GM23338 (cell line): ENCODE data around the gene BCAS3. TPM values are rescaled to one million over a fixed set of nuclear protein-coding genes. Genes with fewer than 3 reads are reported as not detected.

Experiments
- ATAC-seq: fragments of 200-7000 bp; cut with Tn5 transposase; 3 replicates; pipeline ENCODE4 v1.9.1; 2020
- DNase-seq: peaks from one replicate; pipeline ENCODE4 v3.0.0-alpha.2; 2015; ENCODE audit warnings: low spot score
- H2AFZ ChIP-seq: fragments of 200-600 bp; sonication (generic); 2 replicates; pipeline ENCODE4 v1.8.0; 2016; ENCODE audit warnings: antibody characterized with exemption, mild to moderate bottlenecking, moderate library complexity
- H3F3A ChIP-seq: fragments of 200-600 bp; sonication (generic); replicated peaks from 2 replicates; pipeline ENCODE4 v1.8.0; 2017; ENCODE audit warnings: antibody characterized with exemption, mixed run types, low read depth
- H3K27ac ChIP-seq: fragments of 200-600 bp; sonication (generic); 2 replicates; pipeline ENCODE4 v1.6.1; 2016; ENCODE audit warnings: low read depth
- H3K27me3 ChIP-seq: fragments of 200-600 bp; sonication (generic); 2 replicates; pipeline ENCODE4 v1.8.0; 2016; ENCODE audit warnings: mild to moderate bottlenecking, mixed run types, moderate library complexity; ENCODE audit not compliant: insufficient read depth
- H3K36me3 ChIP-seq: fragments of 200-600 bp; sonication (generic); 2 replicates; pipeline ENCODE4 v1.8.0; 2016; ENCODE audit warnings: mild to moderate bottlenecking; ENCODE audit not compliant: insufficient read depth
- H3K4me1 ChIP-seq: fragments of 200-600 bp; sonication (generic); 2 replicates; pipeline ENCODE4 v1.8.0; 2016; ENCODE audit warnings: mild to moderate bottlenecking, moderate library complexity; ENCODE audit not compliant: insufficient read depth
- H3K4me2 ChIP-seq: fragments of 200-600 bp; sonication (generic); 2 replicates; pipeline ENCODE4 v1.7.1; 2017; ENCODE audit warnings: mixed run types
- H3K4me3 ChIP-seq: fragments of 200-600 bp; sonication (generic); 2 replicates; pipeline ENCODE4 v1.6.1; 2016; ENCODE audit warnings: mixed run types
- H3K79me2 ChIP-seq: fragments of 200-600 bp; sonication (generic); replicated peaks from 2 replicates; pipeline ENCODE4 v1.8.0; 2017; ENCODE audit warnings: mild to moderate bottlenecking; ENCODE audit not compliant: insufficient read depth
- H3K9me2 ChIP-seq: fragments of 200-600 bp; sonication (generic); 2 replicates; pipeline ENCODE4 v1.8.0; 2017; ENCODE audit not compliant: insufficient read depth
- H4K20me1 ChIP-seq: fragments of 200-600 bp; sonication (generic); replicated peaks from 2 replicates; pipeline ENCODE4 v1.8.0; 2017; ENCODE audit warnings: mild to moderate bottlenecking; ENCODE audit not compliant: insufficient read depth
- H3K27ac Mint-ChIP-seq: 2 replicates; pipeline ENCODE4 v1.8.0; 2020; ENCODE audit warnings: inconsistent platforms, mild to moderate bottlenecking, moderate library complexity, mixed read lengths
- H3K27me3 Mint-ChIP-seq: 3 replicates; pipeline ENCODE4 v1.8.0; 2022; ENCODE audit warnings: low read depth, mild to moderate bottlenecking, moderate library complexity, mixed read lengths, inconsistent platforms; ENCODE audit not compliant: insufficient read depth, poor library complexity
- H3K36me3 Mint-ChIP-seq: 3 replicates; pipeline ENCODE4 v1.8.0; 2021; ENCODE audit warnings: low read depth, mild to moderate bottlenecking, inconsistent platforms, moderate library complexity, mixed read lengths
- H3K4me1 Mint-ChIP-seq: 3 replicates; pipeline ENCODE4 v1.8.0; 2020; ENCODE audit warnings: mild to moderate bottlenecking, inconsistent platforms, mixed read lengths
- H3K4me3 Mint-ChIP-seq: 3 replicates; pipeline ENCODE4 v1.8.0; 2021; ENCODE audit warnings: moderate library complexity, mild to moderate bottlenecking, inconsistent platforms, mixed read lengths
- H3K9me3 Mint-ChIP-seq: 3 replicates; pipeline ENCODE4 v1.8.0; 2020; ENCODE audit warnings: moderate library complexity, mild to moderate bottlenecking, inconsistent platforms, mixed read lengths
- CREB1 ChIP-seq: fragments of 250-450 bp; sonication (Bioruptor Pico); IDR thresholded peaks from 2 replicates; pipeline ENCODE4 v1.5.0; 2020; ENCODE audit warnings: low read depth, mild to moderate bottlenecking, moderate library complexity
- EZH2 ChIP-seq: fragments of 200-600 bp; sonication (generic); IDR thresholded peaks from one replicate; pipeline ENCODE4 v1.8.0; 2017; ENCODE audit warnings: antibody characterized with exemption, mild to moderate bottlenecking, low read depth; ENCODE audit not compliant: unreplicated experiment
- EZH2phosphoT487 ChIP-seq: fragments of 200-600 bp; sonication (generic); IDR thresholded peaks from one replicate; pipeline ENCODE4 v1.8.1; 2018; ENCODE audit warnings: antibody characterized with exemption; ENCODE audit not compliant: unreplicated experiment
- JUNB ChIP-seq: IDR thresholded peaks from one replicate; pipeline ENCODE4 v1.6.1; 2016; ENCODE audit warnings: antibody characterized with exemption; ENCODE audit not compliant: unreplicated experiment
- NANOG ChIP-seq: IDR thresholded peaks from 2 replicates; pipeline ENCODE4 v1.6.1; 2016; ENCODE audit warnings: antibody characterized with exemption, borderline replicate concordance
- POLR2AphosphoS5 ChIP-seq: IDR thresholded peaks from 2 replicates; pipeline ENCODE4 v1.6.1; 2016; ENCODE audit warnings: antibody characterized with exemption, low read depth
- STAT1 ChIP-seq: IDR thresholded peaks from one replicate; pipeline ENCODE4 v1.6.1; 2016; ENCODE audit warnings: antibody characterized with exemption; ENCODE audit not compliant: unreplicated experiment
- ZNF114 ChIP-seq: fragments of 250-450 bp; sonication (Bioruptor Pico); IDR thresholded peaks from 2 replicates; pipeline ENCODE4 v1.5.0; 2020; ENCODE audit warnings: mild to moderate bottlenecking, moderate library complexity
- ZNF331 ChIP-seq: fragments of 250-450 bp; sonication (Bioruptor Pico); IDR thresholded peaks from 2 replicates; pipeline ENCODE4 v1.5.0; 2020; ENCODE audit warnings: low read depth, mild to moderate bottlenecking, moderate library complexity
- polyA plus RNA-seq: library from polyadenylated mRNA; unstranded; fragments of >200 nt; fragmentation: Nextera tagmentation; extraction: Ambion mirVana; gene quantifications from 2 replicates; pipeline ENCODE4 v1.2.1, GENCODE V29; 2016
- total RNA-seq: library from RNA; depleted of rRNA; stranded (reverse); fragments of >200 nt; shearing (Covaris generic); gene quantifications from 2 replicates; pipeline ENCODE4 v1.2.3, GENCODE V29; 2014
- TF ChIP-seq, protein P1 (sequence below), 2 experiments: fragments of 200-600 bp in 1 of 2; sonication (generic) in 1 of 2; conservative IDR thresholded peaks; 2 replicates each; pipeline versions ENCODE4 v1.5.1 to v1.6.1; 2016 to 2017; ENCODE audit warnings: antibody characterized with exemption in 2 of 2, low read depth in 2 of 2, mild to moderate bottlenecking in 2 of 2, moderate library complexity in 1 of 2
- TF ChIP-seq, protein P2 (sequence below): IDR thresholded peaks from one replicate; pipeline ENCODE4 v1.6.1; 2018; ENCODE audit warnings: antibody characterized with exemption; ENCODE audit not compliant: unreplicated experiment
- TF ChIP-seq, protein P3 (sequence below): IDR thresholded peaks from 2 replicates; pipeline ENCODE4 v1.6.1; 2016; ENCODE audit warnings: antibody characterized with exemption

The BCAS3 gene
- total and polyA plus RNA-seq, 2 experiments from 2014 or later = 8.2 to 28.0 TPM

DNA sequence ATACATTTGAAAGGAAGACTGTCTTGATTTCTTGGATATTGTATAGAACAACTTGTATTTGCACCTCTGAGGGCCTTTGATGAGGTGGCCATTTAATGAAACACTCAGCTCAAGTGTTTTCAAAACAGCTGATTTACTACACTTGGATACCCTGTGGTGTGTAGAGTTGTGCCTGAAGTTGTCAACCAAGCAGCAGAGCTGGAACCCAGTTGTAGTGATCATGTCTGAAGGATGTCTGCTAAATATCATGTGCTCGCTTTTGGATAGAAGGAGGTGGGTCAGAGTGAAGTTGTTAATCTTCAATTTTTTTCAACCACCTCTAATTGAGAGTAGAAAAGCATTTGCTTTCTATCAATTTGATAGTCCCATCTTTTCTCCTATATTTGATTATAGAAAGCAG lies 546.1 kb downstream of the BCAS3 start (continued):
- TF ChIP-seq, protein P1, sequence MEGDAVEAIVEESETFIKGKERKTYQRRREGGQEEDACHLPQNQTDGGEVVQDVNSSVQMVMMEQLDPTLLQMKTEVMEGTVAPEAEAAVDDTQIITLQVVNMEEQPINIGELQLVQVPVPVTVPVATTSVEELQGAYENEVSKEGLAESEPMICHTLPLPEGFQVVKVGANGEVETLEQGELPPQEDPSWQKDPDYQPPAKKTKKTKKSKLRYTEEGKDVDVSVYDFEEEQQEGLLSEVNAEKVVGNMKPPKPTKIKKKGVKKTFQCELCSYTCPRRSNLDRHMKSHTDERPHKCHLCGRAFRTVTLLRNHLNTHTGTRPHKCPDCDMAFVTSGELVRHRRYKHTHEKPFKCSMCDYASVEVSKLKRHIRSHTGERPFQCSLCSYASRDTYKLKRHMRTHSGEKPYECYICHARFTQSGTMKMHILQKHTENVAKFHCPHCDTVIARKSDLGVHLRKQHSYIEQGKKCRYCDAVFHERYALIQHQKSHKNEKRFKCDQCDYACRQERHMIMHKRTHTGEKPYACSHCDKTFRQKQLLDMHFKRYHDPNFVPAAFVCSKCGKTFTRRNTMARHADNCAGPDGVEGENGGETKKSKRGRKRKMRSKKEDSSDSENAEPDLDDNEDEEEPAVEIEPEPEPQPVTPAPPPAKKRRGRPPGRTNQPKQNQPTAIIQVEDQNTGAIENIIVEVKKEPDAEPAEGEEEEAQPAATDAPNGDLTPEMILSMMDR (conservative IDR thresholded peaks at IDR 0.05; ENCODE audit: low read depth in 2 of 2) = no peak
- no peak for TF ChIP-seq NANOG
- no peak for TF ChIP-seq CREB1 (CRISPR knock-in tag)

DNA sequence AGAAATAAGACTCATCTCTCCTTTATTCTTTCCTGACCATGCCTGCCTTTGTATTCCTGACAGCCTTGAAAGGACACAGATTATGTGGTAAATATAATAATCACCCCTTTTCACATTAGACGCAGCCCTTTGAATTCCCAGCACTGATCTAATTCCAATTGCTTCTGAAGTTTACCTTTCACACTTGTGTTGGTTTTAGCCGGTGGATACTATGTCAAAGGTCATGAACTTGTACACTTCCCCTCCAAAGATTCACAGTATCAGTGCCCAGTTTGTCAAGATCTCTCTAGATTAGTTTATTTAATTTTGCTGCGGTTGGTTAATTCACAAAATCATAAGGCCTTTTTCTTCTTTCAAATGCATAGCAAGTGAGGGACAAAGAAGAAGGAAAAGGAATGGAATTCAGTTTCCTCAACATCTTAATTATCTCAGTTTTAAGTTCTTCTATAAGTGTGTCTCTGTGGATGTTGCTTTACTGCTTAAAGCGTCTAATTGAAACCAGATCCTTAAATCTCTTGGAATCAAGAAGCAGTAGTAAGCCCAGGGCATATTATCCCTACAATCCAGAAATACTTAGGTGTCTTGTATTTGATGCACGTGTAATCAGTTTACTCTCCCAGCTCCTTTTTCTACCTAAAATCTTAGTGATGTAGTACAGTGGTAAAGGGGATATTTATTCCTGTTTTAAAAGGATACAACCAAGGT lies 547.7 kb downstream of the BCAS3 start:
- Mint-ChIP-seq H3K4me1 (peaks cover 17% of the 10 kb centered on the region), H3K27me3 (no peaks in the 10 kb centered on the region), H3K9me3 (no peaks in the 10 kb centered on the region), H3K27ac (no peak overlapping the region), H3K36me3 (no peaks in the 10 kb centered on the region), H3K4me3 (no peak overlapping the region)
- Histone ChIP-seq H2AFZ (no peak overlapping the region), H3K4me3 (no peak overlapping the region), H3K27me3 (no peaks in the 10 kb centered on the region), H3K79me2 (no peaks in the 10 kb centered on the region), H4K20me1 (no peaks in the 10 kb centered on the region), H3K27ac (no peak overlapping the region), H3K4me2 (no peak overlapping the region), H3F3A (no peaks in the 10 kb centered on the region), H3K36me3 (no peaks in the 10 kb centered on the region), H3K4me1 (peaks cover 13% of the 10 kb centered on the region; the same call in 1 of the 2 replicates), H3K9me2 (0 out of 2 replicates have a peak, but pooled peaks cover 2% of the 10 kb centered on the region)
- DNase-seq (no peak), ATAC-seq (no peak)
- TF ChIP-seq EZH2phosphoT487 (no peak), CREB1 (CRISPR knock-in tag) (no peak), ZNF114 (CRISPR knock-in tag) (no peak), JUNB (no peak), ZNF331 (CRISPR knock-in tag) (no peak), NANOG (no peak), EZH2 (no peak), STAT1 (no peak), POLR2AphosphoS5 (no peak)
- TF ChIP-seq, protein P2, sequence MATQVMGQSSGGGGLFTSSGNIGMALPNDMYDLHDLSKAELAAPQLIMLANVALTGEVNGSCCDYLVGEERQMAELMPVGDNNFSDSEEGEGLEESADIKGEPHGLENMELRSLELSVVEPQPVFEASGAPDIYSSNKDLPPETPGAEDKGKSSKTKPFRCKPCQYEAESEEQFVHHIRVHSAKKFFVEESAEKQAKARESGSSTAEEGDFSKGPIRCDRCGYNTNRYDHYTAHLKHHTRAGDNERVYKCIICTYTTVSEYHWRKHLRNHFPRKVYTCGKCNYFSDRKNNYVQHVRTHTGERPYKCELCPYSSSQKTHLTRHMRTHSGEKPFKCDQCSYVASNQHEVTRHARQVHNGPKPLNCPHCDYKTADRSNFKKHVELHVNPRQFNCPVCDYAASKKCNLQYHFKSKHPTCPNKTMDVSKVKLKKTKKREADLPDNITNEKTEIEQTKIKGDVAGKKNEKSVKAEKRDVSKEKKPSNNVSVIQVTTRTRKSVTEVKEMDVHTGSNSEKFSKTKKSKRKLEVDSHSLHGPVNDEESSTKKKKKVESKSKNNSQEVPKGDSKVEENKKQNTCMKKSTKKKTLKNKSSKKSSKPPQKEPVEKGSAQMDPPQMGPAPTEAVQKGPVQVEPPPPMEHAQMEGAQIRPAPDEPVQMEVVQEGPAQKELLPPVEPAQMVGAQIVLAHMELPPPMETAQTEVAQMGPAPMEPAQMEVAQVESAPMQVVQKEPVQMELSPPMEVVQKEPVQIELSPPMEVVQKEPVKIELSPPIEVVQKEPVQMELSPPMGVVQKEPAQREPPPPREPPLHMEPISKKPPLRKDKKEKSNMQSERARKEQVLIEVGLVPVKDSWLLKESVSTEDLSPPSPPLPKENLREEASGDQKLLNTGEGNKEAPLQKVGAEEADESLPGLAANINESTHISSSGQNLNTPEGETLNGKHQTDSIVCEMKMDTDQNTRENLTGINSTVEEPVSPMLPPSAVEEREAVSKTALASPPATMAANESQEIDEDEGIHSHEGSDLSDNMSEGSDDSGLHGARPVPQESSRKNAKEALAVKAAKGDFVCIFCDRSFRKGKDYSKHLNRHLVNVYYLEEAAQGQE = no peak
- TF ChIP-seq, protein P1 (conservative IDR thresholded peaks at IDR 0.05; ENCODE audit: low read depth in 2 of 2) = no peak
- TF ChIP-seq, protein P3, sequence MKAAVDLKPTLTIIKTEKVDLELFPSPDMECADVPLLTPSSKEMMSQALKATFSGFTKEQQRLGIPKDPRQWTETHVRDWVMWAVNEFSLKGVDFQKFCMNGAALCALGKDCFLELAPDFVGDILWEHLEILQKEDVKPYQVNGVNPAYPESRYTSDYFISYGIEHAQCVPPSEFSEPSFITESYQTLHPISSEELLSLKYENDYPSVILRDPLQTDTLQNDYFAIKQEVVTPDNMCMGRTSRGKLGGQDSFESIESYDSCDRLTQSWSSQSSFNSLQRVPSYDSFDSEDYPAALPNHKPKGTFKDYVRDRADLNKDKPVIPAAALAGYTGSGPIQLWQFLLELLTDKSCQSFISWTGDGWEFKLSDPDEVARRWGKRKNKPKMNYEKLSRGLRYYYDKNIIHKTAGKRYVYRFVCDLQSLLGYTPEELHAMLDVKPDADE = no peak
